Activated CD8-positive, alpha-beta memory T cell treated with anti-CD3 and anti-CD28 coated beads for 36 hours (primary cell): ENCODE results near the gene DUOX2. TPM values are rescaled to one million over a fixed set of nuclear protein-coding genes. Genes with fewer than 3 reads are reported as not detected.

Experiments
- CTCF ChIA-PET: fragments of 350-600 bp; sonication (Branson Sonifier 250); formaldehyde crosslinking; loops from one replicate; lab custom pipeline; 2021; ENCODE audit warnings: antibody characterized with exemption; lab: Charles Lee
- POLR2A ChIA-PET: fragments of 350-600 bp; sonication (Branson Sonifier 250); formaldehyde crosslinking; loops from one replicate; lab custom pipeline; 2021; ENCODE audit warnings: antibody characterized with exemption; lab: Charles Lee
- total RNA-seq, 2 experiments: library from RNA; stranded (reverse); gene quantifications; one replicate each; pipeline ENCODE4 v1.2.3, GENCODE V29; 2021

Gene DUOX2
- under 1 TPM in 1 of 2 experiments, not detected in 1; 0.02 TPM for total RNA-seq

GRCh38 chr15:45114076-45114750, at the start of gene DUOX2, which contains the start of gene DUOXA2:
TSS of gene DUOX2 (minus strand) at chr15:45114172. CDS start at chr15:45113411, 761 bp downstream.
TSS of gene DUOXA2 (plus strand) at chr15:45114326. CDS start at chr15:45114606, 280 bp downstream.
- POLR2A ChIA-PET: interaction anchor here (0.6 kb wide), 1 partner anchor 403 kb away, joined by 5 read pairs; the partner anchor contains the start of gene PATL2
- CTCF ChIA-PET: no interaction called here

- ChIA-PET CTCF (interaction anchor here (0.7 to 2.7 kb wide), 13 partner anchors 17 to 424 kb away, joined by 3 to 17 read pairs (median 4); partner anchors contain the start of gene BLOC1S6), POLR2A (interaction anchor here (1.1 to 1.7 kb wide), 3 partner anchors 24 to 238 kb away, joined by 3 to 8 read pairs (median 3); partner anchors contain the start of gene SHF)
Observed at GRCh38 chr15:45163508-45163856, 49.5 kb upstream of the DUOX2 start.

- ChIA-PET CTCF (interaction anchor here (0.6 to 2.7 kb wide), 15 partner anchors 17 to 424 kb away, joined by 3 to 17 read pairs (median 4); partner anchors contain the start of gene BLOC1S6), POLR2A (interaction anchor here (1.1 to 1.7 kb wide), 3 partner anchors 24 to 239 kb away, joined by 3 to 8 read pairs (median 3); partner anchors contain the start of gene SHF)
Observed at GRCh38 chr15:45162771-45163507, 49.0 kb upstream of the DUOX2 start.

GRCh38 chr15:45161666-45162065, 47.7 kb upstream of the DUOX2 start:
- ChIA-PET POLR2A (no interaction called here), CTCF (no interaction called here)

GRCh38 chr15:45157974-45158373, 44.0 kb upstream of the DUOX2 start:
- CTCF ChIA-PET: interaction anchor here (1.2 to 1.3 kb wide), 2 partner anchors 10 to 241 kb away, joined by 3 to 5 read pairs; no protein-coding TSS in a partner anchor
- POLR2A ChIA-PET: no interaction called here

- CTCF ChIA-PET: interaction anchor here (0.7 kb wide), 1 partner anchor 24 kb away, joined by 3 read pairs; no protein-coding TSS in a partner anchor
- POLR2A ChIA-PET: no interaction called here
Observed at GRCh38 chr15:45156744-45157455, 42.9 kb upstream of the DUOX2 start.

GRCh38 chr15:45155739-45156138, 41.8 kb upstream of the DUOX2 start:
- CTCF ChIA-PET: interaction anchor here (0.8 to 1.1 kb wide), 2 partner anchors 16 to 40 kb away, joined by 3 to 4 read pairs; no protein-coding TSS in a partner anchor
- POLR2A ChIA-PET: no interaction called here

- ChIA-PET POLR2A (no interaction called here), CTCF (no interaction called here)
Observed at GRCh38 chr15:45151998-45152828, 38.2 kb upstream of the DUOX2 start.

- ChIA-PET CTCF (interaction anchor here (1.1 kb wide), 1 partner anchor 12 kb away, joined by 3 read pairs; no protein-coding TSS in a partner anchor), POLR2A (no interaction called here)
Observed at GRCh38 chr15:45150997-45151396, 37.0 kb upstream of the DUOX2 start.

- POLR2A ChIA-PET: no interaction called here
- CTCF ChIA-PET: interaction anchor here (1.1 kb wide), 1 partner anchor 12 kb away, joined by 3 read pairs; no protein-coding TSS in a partner anchor
Observed at GRCh38 chr15:45150481-45150880, 36.5 kb upstream of the DUOX2 start.

GRCh38 chr15:45149060-45149459, 35.1 kb upstream of the DUOX2 start:
- ChIA-PET CTCF (no interaction called here), POLR2A (no interaction called here)

GRCh38 chr15:45148076-45149059, 34.4 kb upstream of the DUOX2 start:
- POLR2A ChIA-PET: no interaction called here
- CTCF ChIA-PET: no interaction called here

GRCh38 chr15:45147606-45148005, 33.6 kb upstream of the DUOX2 start:
- ChIA-PET POLR2A (no interaction called here), CTCF (no interaction called here)

- POLR2A ChIA-PET: no interaction called here
Observed at GRCh38 chr15:45146405-45146804, 32.4 kb upstream of the DUOX2 start.

GRCh38 chr15:45144775-45145174, 30.8 kb upstream of the DUOX2 start:
- CTCF ChIA-PET: no interaction called here

More at GRCh38 chr15:45146405-45146804, 32.4 kb upstream of the DUOX2 start:
- CTCF ChIA-PET: interaction anchor here (1.5 kb wide), 1 partner anchor 17 kb away, joined by 4 read pairs; no protein-coding TSS in a partner anchor

GRCh38 chr15:45143946-45144345, 30.0 kb upstream of the DUOX2 start:
- ChIA-PET POLR2A (no interaction called here), CTCF (no interaction called here)

More at GRCh38 chr15:45144775-45145174, 30.8 kb upstream of the DUOX2 start:
- POLR2A ChIA-PET: no interaction called here

- POLR2A ChIA-PET: no interaction called here
Observed at GRCh38 chr15:45143056-45143455, 29.1 kb upstream of the DUOX2 start.

More at GRCh38 chr15:45143056-45143455, 29.1 kb upstream of the DUOX2 start:
- CTCF ChIA-PET: no interaction called here
